GM13976 (cell line): ENCODE data around the gene HOXB3.
"Not testable (repeated sequence)": the region's sequence is repeated elsewhere in the genome, so short reads cannot be mapped to it uniquely, and the experiment has no call there.

ENCODE experiments used
- DNase-seq: peaks from one replicate; pipeline ENCODE4 v3.0.0; 2012; ENCODE audit warnings: low spot score
- in situ Hi-C: fragments of 300-500 bp; cut with MboI; formaldehyde crosslinking; loops from one replicate; pipeline ENCODE4 v1.12.0; 2022; ENCODE audit warnings: low sequenced_read_pairs, mixed read lengths, inconsistent platforms; ENCODE audit not compliant: unreplicated experiment
- TF ChIP-seq, protein P1 (sequence below): IDR thresholded peaks from 2 replicates; pipeline ENCODE4 v1.5.1; 2012; ENCODE audit warnings: borderline replicate concordance, mild to moderate bottlenecking; ENCODE audit not compliant: insufficient read depth; ENCODE audit errors: extremely low read depth, missing control alignments, control extremely low read depth

Gene HOXB3

DNA sequence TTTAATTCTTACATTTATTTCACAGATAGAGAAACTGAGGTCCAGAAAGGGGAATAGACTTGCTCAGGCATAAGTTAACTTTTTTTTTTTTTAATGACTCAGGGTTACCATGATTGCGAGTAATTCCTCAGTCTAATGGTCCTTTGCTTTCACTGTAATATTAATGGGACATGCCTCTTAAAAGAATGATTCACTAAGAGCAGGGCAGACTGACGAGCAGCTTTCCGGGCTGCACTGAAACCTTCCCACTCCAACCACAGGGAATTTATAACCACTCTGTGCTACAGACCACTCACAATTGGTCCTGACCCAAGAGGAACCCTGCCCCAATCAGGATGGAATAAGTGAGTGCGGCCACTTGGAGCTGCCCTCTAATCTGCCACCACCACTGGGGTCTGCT lies 50.9 kb downstream of the HOXB3 start:
- in situ Hi-C loops: no loop called here
- DNase-seq: no peak
- TF ChIP-seq, protein P1, sequence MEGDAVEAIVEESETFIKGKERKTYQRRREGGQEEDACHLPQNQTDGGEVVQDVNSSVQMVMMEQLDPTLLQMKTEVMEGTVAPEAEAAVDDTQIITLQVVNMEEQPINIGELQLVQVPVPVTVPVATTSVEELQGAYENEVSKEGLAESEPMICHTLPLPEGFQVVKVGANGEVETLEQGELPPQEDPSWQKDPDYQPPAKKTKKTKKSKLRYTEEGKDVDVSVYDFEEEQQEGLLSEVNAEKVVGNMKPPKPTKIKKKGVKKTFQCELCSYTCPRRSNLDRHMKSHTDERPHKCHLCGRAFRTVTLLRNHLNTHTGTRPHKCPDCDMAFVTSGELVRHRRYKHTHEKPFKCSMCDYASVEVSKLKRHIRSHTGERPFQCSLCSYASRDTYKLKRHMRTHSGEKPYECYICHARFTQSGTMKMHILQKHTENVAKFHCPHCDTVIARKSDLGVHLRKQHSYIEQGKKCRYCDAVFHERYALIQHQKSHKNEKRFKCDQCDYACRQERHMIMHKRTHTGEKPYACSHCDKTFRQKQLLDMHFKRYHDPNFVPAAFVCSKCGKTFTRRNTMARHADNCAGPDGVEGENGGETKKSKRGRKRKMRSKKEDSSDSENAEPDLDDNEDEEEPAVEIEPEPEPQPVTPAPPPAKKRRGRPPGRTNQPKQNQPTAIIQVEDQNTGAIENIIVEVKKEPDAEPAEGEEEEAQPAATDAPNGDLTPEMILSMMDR: no peak

DNA sequence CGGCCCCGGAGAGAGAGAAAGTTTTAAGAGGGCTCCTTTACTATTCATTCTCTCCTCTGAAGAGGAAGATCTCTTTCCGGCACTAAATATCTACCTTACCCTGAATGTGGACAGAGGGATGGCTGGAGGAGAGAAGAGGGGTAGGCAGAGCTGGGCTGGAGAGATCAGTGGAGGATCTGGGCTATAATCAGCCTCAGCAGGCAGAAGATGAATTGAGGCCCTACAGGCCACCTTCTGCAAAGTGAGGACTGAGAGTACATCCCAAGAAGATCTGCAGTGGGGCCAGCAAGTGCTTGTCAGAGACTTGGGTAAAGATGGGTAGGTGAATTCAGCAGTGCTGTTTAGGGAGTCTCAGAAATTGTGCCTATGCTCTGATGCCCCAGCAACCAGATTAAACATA lies 52.7 kb downstream of the HOXB3 start:
- in situ Hi-C loops: no loop called here
- DNase-seq: no peak
- TF ChIP-seq, protein P1: no peak

DNA sequence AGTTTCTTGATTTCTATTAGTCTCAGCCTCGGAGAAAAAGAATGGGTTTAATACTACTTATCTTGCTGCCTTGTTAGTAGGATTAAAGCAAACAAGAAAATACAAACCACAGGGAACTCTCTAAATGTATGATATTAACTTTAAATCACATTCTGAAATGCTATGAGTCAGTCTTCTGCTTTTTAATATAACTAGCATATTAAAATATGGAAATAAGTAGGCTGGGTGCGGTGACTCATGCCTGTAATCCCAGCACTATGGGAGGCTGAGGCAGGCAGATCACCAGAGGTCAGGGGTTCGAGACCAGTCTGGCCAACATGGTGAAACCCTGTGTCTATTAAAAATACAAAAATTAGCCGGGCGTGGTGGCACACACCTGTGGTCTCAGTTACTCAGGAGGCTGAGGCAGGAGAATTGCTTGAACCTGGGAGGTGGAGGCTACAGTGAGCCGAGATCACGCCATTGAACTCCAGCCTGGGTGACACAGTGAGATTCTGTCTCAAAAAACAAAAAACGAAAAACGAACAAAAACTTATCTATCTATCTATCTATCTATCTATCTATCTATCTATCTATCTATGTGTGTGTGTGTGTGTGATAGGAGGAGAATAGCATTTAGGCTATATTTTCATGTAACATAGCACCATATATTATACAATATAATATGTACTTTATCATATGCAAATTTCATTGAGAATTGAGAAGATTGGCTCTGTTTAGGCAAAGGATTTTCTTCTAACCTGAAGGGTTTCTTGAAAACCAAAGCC lies 54.1 kb downstream of the HOXB3 start:
- DNase-seq, in situ Hi-C loops: not testable (repeated sequence)

DNA sequence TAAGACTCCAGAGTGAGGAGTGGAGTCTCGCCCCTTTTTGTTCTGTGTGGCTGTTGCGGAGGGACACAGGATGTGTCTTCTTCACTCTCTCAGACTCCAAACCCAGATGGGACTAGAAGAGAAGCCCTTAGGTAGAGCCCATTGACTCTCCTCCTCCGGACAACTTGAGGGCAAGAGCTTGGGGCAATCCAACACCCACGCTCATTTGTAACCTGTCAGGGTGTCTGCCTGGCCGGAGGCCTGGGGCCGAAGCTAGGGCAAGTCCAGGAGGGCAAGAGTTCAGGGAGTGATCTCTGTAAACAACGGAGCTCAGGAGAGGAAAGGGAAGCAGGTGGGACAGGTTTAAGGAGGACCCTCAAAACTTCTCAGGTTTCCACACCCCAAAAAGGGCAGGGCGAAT lies 57.8 kb downstream of the HOXB3 start:
- TF ChIP-seq, protein P1: no peak
- in situ Hi-C loops: no loop called here
- DNase-seq: no peak

DNA sequence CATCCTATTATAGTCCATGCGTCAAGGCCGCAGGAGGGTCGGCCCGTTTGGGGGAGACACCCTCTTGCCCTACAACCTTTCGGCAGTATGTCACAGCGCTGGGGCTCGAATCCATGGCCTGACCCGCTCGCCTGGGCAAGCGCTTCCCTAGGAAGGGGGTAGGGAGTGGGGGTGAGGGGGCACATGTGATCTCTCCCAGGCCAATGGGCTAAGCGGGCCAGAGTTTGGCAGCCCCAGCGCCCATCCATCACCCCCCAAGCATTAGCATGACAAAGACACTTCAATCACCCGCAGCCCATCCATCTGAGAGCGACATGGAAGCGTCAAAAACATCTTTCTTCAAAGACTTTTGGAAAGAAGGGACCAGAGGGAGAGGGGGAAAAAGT lies 59.2 kb downstream of the HOXB3 start, which contains the start of gene HOXB1:
HOXB1 (minus strand) TSS at position 125 of the 386 bp plus-strand sequence; CDS start at position 18, 107 bp downstream.
- DNase-seq: no peak
- in situ Hi-C loops: no loop called here
- TF ChIP-seq, protein P1: no peak

DNA sequence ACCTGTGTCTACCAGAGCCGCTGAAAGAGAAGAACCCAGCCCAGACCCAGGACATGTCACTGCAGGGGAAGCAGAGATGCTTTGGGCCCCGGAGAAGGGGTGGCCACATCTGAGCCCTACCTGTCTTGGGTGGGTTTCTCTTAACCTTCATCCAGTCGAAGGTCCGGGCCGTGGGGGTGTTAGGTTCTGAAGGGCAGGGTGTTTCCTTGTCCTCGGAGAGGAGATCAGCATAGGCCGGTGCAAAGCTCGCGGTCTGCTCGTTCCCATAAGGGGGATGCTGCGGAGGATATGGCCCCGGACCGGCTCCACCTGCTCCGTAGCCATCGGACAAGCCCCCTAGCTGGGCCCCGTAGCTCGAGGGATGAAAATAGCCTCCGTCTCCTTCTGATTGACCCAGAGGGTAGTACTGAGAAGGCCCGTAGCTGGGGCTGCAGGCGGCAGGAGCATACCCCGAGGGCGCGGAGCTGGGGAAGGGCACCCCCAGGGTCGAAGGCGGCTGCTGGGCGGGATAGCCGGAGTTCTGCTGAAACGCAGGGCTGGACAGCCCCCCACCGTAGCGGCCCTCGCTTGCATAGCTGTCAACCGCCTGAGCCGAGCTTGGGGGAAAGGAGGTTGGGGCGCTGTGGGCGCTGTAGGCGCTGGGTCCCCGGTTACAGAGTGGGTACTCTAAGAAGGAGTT lies 59.7 kb downstream of the HOXB3 start:
- in situ Hi-C loops: no loop called here
- TF ChIP-seq, protein P1: no peak
- DNase-seq: no peak

DNA sequence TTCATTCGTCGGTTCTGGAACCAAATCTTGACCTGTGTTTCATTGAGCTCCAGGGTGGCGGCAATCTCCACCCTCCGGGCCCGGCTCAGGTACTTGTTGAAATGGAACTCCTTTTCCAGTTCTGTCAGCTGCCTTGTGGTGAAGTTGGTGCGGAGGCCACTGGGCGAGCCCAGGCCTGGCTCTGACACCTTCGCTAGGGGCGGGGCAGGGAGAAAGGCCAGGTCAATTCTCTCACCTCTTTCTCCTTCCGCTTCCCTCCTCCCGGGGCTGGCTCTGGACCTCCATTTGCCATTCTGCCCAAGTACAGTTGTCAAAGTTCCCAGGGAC lies 60.4 kb downstream of the HOXB3 start:
- TF ChIP-seq, protein P1: no peak
- in situ Hi-C loops: no loop called here
- no peak for DNase-seq
